K562 (cell line): Measurements from ENCODE around the gene DCTN1. TPM values are rescaled to one million over a fixed set of nuclear protein-coding genes. Genes with fewer than 3 reads are reported as not detected.

Source experiments
- ATAC-seq: fragments of 200-7000 bp; cut with Tn5 transposase; 3 replicates; pipeline ENCODE4 v1.9.1; 2020; ENCODE audit warnings: moderate library complexity
- BruUV-seq: library from RNA; stranded (reverse); fragments of 400-500 nt; replicated peaks from 2 replicates; lab custom pipeline; 2021; lab: Mats Ljungman, UMichigan
- CTCF ChIA-PET: fragments of 300-600 bp; formaldehyde crosslinking; extraction: SDS; loops from one replicate; lab custom pipeline; 2021; ENCODE audit warnings: low intra/inter-chr PET ratio; lab: Yijun Ruan, JAX
- POLR2A ChIA-PET: fragments of 300-600, 350-650 bp; sonication (Branson Sonifier 250); formaldehyde crosslinking; extraction: SDS; loops from one replicate; lab custom pipeline; 2021; ENCODE audit warnings: antibody characterized with exemption, inconsistent platforms; lab: Yijun Ruan, JAX
- DNase-seq, 4 experiments: peaks; one replicate each; pipeline versions ENCODE4 v3.0.0 to v3.0.0-alpha.2; 2011 to 2018; ENCODE audit warnings: low spot score in 3 of 4, mixed read lengths in 3 of 4; ENCODE audit errors: extremely low read depth in 1 of 4
- FAIRE-seq: peaks from 2 replicates; lab custom pipeline; 2011; peaks lifted over from hg19 to GRCh38; lab: Jason Lieb, UNC
- H2AFZ ChIP-seq: 2 replicates; pipeline ENCODE4 v1.6.0; 2011; ENCODE audit warnings: low read depth, low read length, control low read depth, inconsistent platforms
- H3K27ac ChIP-seq: fragments of 200-600 bp; 3 replicates; pipeline ENCODE4 v1.8.0; 2011; ENCODE audit warnings: low read depth, mild to moderate bottlenecking, control low read depth, inconsistent platforms, low read length, moderate library complexity, mixed read lengths; ENCODE audit errors: extremely low read depth
- H3K27me3 ChIP-seq, 2 experiments: fragments of 300-600 bp in 1 of 2; 2 replicates in 1 of 2; 3 replicates in 1 of 2; pipeline versions ENCODE4 v1.6.0 to v1.8.0; 2011; ENCODE audit warnings: inconsistent platforms in 2 of 2, low read length in 2 of 2, mild to moderate bottlenecking in 1 of 2, mixed read lengths in 1 of 2, moderate library complexity in 1 of 2; ENCODE audit not compliant: control insufficient read depth in 2 of 2, insufficient read depth in 2 of 2
- H3K36me3 ChIP-seq: fragments of 300-600 bp; 3 replicates; pipeline ENCODE4 v1.8.0; 2011; ENCODE audit warnings: mild to moderate bottlenecking, low read length, inconsistent platforms; ENCODE audit not compliant: control insufficient read depth, insufficient read depth
- H3K4me1 ChIP-seq, 2 experiments: fragments of 200-600 bp in 1 of 2; replicated peaks in 1 of 2; 2 replicates in 1 of 2; 3 replicates in 1 of 2; pipeline versions ENCODE4 v1.5.1 to v1.8.0; 2011; ENCODE audit warnings: inconsistent platforms in 2 of 2, low read length in 2 of 2, mild to moderate bottlenecking in 1 of 2, mixed read lengths in 1 of 2, moderate library complexity in 1 of 2; ENCODE audit not compliant: control insufficient read depth in 2 of 2, insufficient read depth in 2 of 2
- H3K4me2 ChIP-seq: 2 replicates; pipeline ENCODE4 v1.6.1; 2011; ENCODE audit warnings: low read length, control low read depth, inconsistent platforms, mixed read lengths; ENCODE audit not compliant: insufficient read depth
- H3K4me3 ChIP-seq: fragments of 200-600 bp; sonication (generic), shearing (Covaris generic); 2 replicates; pipeline ENCODE4 v1.5.1; 2016; ENCODE audit warnings: control low read depth, inconsistent platforms
- H3K79me2 ChIP-seq: fragments of 200-600 bp; 3 replicates; pipeline ENCODE4 v1.8.0; 2011; ENCODE audit warnings: low read length, inconsistent platforms; ENCODE audit not compliant: control insufficient read depth, insufficient read depth
- H3K9ac ChIP-seq, 2 experiments: 2 replicates each; pipeline versions ENCODE4 v1.6.0 to v1.6.1; 2011; ENCODE audit warnings: low read depth in 2 of 2, low read length in 2 of 2, control low read depth in 1 of 2, inconsistent platforms in 1 of 2, mild to moderate bottlenecking in 1 of 2, mixed read lengths in 1 of 2; ENCODE audit not compliant: insufficient read depth in 1 of 2
- H3K9me1 ChIP-seq: one replicate; pipeline ENCODE4 v1.6.0; 2011; ENCODE audit warnings: inconsistent platforms, mild to moderate bottlenecking, low read length, moderate library complexity; ENCODE audit not compliant: control insufficient read depth, insufficient read depth
- H3K9me3 ChIP-seq: replicated peaks from 2 replicates; pipeline ENCODE4 v1.5.1; 2011; ENCODE audit warnings: low read depth, low read length, inconsistent platforms; ENCODE audit not compliant: control insufficient read depth, insufficient read depth
- H4K20me1 ChIP-seq: replicated peaks from 2 replicates; pipeline ENCODE4 v1.6.1; 2011; ENCODE audit warnings: low read length, inconsistent platforms, mixed read lengths; ENCODE audit not compliant: control insufficient read depth, insufficient read depth
- RAD21 ChIP-seq, 2 experiments: fragments of 250-450 bp in 1 of 2; fragments of 450-650 bp in 1 of 2; sonication (Bioruptor Pico) in 1 of 2; formaldehyde crosslinking in 1 of 2; IDR thresholded peaks in 1 of 2; conservative IDR thresholded peaks in 1 of 2; 2 replicates each; pipeline versions ENCODE4 v1.4.0 to v1.8.0; 2020 to 2022; ENCODE audit warnings: mild to moderate bottlenecking in 2 of 2, moderate library complexity in 1 of 2
- SMAD3 ChIP-seq: fragments of 450-650 bp; formaldehyde crosslinking; conservative IDR thresholded peaks from 2 replicates; pipeline ENCODE4 v1.4.0; 2020; ENCODE audit warnings: mild to moderate bottlenecking
- STAT5A ChIP-seq: IDR thresholded peaks from 2 replicates; pipeline ENCODE4 v1.6.1; 2012; ENCODE audit warnings: low read length, inconsistent platforms, borderline replicate concordance
- ZNF24 ChIP-seq: fragments of 450-650 bp; IDR thresholded peaks from 2 replicates; pipeline ENCODE4 v1.6.1; 2016
- WGBS: fragments of 100-300 bp; shearing (Covaris generic); methylation state at CpG from one replicate; pipeline ENCODE4 v1.1.6; 2016; ENCODE audit warnings: low coverage, mixed read lengths; ENCODE audit not compliant: insufficient coverage; ENCODE audit errors: missing lambda C conversion rate; 5-methylcytosine and 5-hydroxymethylcytosine counted together
- in situ Hi-C: fragments of 300-500 bp; cut with MboI; formaldehyde crosslinking; loops from 4 replicates; pipeline ENCODE4 v1.15.0; 2018; ENCODE audit warnings: inconsistent platforms, mixed read lengths
- intact Hi-C: fragments of 100-400 bp; cut with micrococcal nuclease; formaldehyde crosslinking; loops from 2 replicates; pipeline ENCODE4 v1.14.2; 2022
- polyA plus RNA-seq, 8 experiments: library from polyadenylated mRNA; depleted of rRNA in 4 of 8; stranded (reverse) in 5 of 8; unstranded in 3 of 8; fragments of >200 nt; fragmentation: Nextera tagmentation in 2 of 8; fragmentation: Illumina TruSeq in 1 of 8; extraction: Ambion mirVana in 2 of 8; extraction: Trizol in 1 of 8; gene quantifications; 2 replicates each; pipeline versions ENCODE4 v1.2.1 to v1.2.3, GENCODE V29; 2011 to 2014; ENCODE audit warnings: inconsistent platforms in 1 of 8, missing spikeins in 1 of 8
- total RNA-seq, 7 experiments: library from RNA; depleted of rRNA in 6 of 7; stranded (reverse); fragments of >200 nt in 6 of 7; fragmentation: Illumina TruSeq in 2 of 7; extraction: Trizol in 2 of 7; gene quantifications; 2 replicates each; pipeline versions ENCODE4 v1.2.1 to v1.2.3, GENCODE V29; 2011 to 2021; ENCODE audit warnings: low replicate concordance in 1 of 7
- TF ChIP-seq, protein P1 (sequence below): fragments of 200-800 bp; sonication (Bioruptor generic); IDR thresholded peaks from 2 replicates; pipeline ENCODE4 v1.6.1; 2017; ENCODE audit warnings: missing genetic modification characterization, missing compliant biosample characterization
- TF ChIP-seq, protein P2 (sequence below): fragments of 450-650 bp; formaldehyde crosslinking; IDR thresholded peaks from 2 replicates; pipeline ENCODE4 v1.4.0; 2020; ENCODE audit warnings: mild to moderate bottlenecking, moderate library complexity
- TF ChIP-seq, protein P3 (sequence below): fragments of 250-450 bp; sonication (Bioruptor Pico); IDR thresholded peaks from 2 replicates; pipeline ENCODE4 v1.9.0; 2021; ENCODE audit warnings: mild to moderate bottlenecking, inconsistent platforms
- TF ChIP-seq, protein P4 (sequence below): fragments of 250-450 bp; sonication (Bioruptor Pico); IDR thresholded peaks from 2 replicates; pipeline ENCODE4 v1.5.0; 2022; ENCODE audit warnings: mild to moderate bottlenecking

Gene DCTN1
- total and polyA plus RNA-seq, 9 of the 15 experiments (the other 6 are each of a cell fraction or from before 2014, with no cell fraction given), result 23.9 to 71.7 (median 45.0) TPM

DNA sequence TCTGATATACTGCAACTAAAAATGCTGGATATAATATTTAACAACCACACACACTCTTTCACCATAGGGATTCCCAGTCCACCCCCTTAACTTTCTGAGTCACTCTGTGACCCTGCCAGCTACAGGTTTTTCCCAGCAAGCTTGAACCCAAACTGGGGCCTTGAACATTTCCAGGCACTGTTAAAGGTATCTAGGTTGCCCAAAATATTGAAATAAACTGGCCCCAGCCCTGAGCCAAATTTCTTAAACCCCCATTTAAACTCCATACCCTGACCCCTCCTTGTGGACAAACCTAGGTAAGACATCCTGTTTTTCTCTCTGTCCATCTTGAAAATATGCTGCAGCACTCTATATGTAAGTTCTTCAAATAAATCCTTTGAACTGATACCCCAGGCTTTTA lies 19.7 kb upstream of the DCTN1 start (continued):
- TF ChIP-seq, protein P1, sequence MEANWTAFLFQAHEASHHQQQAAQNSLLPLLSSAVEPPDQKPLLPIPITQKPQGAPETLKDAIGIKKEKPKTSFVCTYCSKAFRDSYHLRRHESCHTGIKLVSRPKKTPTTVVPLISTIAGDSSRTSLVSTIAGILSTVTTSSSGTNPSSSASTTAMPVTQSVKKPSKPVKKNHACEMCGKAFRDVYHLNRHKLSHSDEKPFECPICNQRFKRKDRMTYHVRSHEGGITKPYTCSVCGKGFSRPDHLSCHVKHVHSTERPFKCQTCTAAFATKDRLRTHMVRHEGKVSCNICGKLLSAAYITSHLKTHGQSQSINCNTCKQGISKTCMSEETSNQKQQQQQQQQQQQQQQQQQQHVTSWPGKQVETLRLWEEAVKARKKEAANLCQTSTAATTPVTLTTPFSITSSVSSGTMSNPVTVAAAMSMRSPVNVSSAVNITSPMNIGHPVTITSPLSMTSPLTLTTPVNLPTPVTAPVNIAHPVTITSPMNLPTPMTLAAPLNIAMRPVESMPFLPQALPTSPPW (CRISPR knock-in tag), result no peak
- 0 out of 2 replicates have a peak, but pooled peaks have one; percentile 15 for TF ChIP-seq SMAD3 (CRISPR knock-in tag)
- TF ChIP-seq RAD21 (CRISPR knock-in tag; conservative IDR thresholded peaks at IDR 0.05 in 1 of 2, IDR thresholded peaks at IDR 0.05 in 1 of 2), result peak; percentile 61 to 78
- TF ChIP-seq STAT5A, result no peak
- TF ChIP-seq, protein P2, sequence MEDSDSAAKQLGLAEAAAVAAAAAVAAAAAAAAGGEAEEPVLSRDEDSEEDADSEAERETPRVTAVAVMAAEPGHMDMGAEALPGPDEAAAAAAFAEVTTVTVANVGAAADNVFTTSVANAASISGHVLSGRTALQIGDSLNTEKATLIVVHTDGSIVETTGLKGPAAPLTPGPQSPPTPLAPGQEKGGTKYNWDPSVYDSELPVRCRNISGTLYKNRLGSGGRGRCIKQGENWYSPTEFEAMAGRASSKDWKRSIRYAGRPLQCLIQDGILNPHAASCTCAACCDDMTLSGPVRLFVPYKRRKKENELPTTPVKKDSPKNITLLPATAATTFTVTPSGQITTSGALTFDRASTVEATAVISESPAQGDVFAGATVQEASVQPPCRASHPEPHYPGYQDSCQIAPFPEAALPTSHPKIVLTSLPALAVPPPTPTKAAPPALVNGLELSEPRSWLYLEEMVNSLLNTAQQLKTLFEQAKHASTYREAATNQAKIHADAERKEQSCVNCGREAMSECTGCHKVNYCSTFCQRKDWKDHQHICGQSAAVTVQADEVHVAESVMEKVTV (CRISPR knock-in tag), result 0 out of 2 replicates have a peak, but pooled peaks have one; percentile 14

DNA sequence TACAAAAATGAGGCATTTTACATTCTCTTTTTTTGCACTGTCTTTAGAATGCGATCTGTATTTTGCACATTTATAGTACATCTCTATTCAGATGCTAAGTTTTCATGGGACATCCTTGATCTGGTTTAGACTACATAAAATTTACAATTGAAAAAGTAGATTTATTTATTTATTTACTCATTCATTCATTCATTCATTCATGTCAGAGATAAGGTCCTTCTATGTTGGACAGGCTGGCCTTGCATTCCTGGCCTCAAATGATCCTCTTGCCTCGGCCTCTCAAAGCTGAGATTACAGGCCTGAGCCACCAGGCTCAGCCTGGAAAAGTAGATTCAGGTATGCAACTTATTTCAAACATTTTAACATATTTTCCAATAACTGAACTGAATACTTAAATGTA lies 16.0 kb upstream of the DCTN1 start:
- no peaks in the 10 kb centered on the region for H4K20me1 ChIP-seq
- in situ Hi-C loops (no loop called here), intact Hi-C loops (loop anchor here (5.0 to 10.0 kb wide), 2 partner anchors 76 to 571 kb away; partner anchors contain the start of genes MRPL53 and STAMBP)
- TF ChIP-seq, protein P3, sequence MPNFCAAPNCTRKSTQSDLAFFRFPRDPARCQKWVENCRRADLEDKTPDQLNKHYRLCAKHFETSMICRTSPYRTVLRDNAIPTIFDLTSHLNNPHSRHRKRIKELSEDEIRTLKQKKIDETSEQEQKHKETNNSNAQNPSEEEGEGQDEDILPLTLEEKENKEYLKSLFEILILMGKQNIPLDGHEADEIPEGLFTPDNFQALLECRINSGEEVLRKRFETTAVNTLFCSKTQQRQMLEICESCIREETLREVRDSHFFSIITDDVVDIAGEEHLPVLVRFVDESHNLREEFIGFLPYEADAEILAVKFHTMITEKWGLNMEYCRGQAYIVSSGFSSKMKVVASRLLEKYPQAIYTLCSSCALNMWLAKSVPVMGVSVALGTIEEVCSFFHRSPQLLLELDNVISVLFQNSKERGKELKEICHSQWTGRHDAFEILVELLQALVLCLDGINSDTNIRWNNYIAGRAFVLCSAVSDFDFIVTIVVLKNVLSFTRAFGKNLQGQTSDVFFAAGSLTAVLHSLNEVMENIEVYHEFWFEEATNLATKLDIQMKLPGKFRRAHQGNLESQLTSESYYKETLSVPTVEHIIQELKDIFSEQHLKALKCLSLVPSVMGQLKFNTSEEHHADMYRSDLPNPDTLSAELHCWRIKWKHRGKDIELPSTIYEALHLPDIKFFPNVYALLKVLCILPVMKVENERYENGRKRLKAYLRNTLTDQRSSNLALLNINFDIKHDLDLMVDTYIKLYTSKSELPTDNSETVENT (CRISPR knock-in tag), result no peak
- TF ChIP-seq ZNF24, result peak; percentile 68
- TF ChIP-seq, protein P4, sequence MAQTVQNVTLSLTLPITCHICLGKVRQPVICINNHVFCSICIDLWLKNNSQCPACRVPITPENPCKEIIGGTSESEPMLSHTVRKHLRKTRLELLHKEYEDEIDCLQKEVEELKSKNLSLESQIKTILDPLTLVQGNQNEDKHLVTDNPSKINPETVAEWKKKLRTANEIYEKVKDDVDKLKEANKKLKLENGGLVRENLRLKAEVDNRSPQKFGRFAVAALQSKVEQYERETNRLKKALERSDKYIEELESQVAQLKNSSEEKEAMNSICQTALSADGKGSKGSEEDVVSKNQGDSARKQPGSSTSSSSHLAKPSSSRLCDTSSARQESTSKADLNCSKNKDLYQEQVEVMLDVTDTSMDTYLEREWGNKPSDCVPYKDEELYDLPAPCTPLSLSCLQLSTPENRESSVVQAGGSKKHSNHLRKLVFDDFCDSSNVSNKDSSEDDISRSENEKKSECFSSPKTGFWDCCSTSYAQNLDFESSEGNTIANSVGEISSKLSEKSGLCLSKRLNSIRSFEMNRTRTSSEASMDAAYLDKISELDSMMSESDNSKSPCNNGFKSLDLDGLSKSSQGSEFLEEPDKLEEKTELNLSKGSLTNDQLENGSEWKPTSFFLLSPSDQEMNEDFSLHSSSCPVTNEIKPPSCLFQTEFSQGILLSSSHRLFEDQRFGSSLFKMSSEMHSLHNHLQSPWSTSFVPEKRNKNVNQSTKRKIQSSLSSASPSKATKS (CRISPR knock-in tag), result no peak
- peaks cover 3 to 4% of the 10 kb centered on the region in 2 experiments; a peak in 3 of 5 replicates for H3K4me1 ChIP-seq
- no peak overlapping the region for H2AFZ ChIP-seq
- ChIA-PET CTCF (no interaction called here), POLR2A (no interaction called here)
- FAIRE-seq (no peak), DNase-seq (no peak), ATAC-seq (no peak)
- no peak overlapping the region for H3K4me3 ChIP-seq
- peaks cover 5% of the 10 kb centered on the region; the same call in 2 of the 3 replicates for H3K79me2 ChIP-seq
- no peak overlapping the region for H3K27ac ChIP-seq
- H3K9ac ChIP-seq, result no peak overlapping the region
- H3K9me3 ChIP-seq, result no peaks in the 10 kb centered on the region
- no peaks in the 10 kb centered on the region for H3K36me3 ChIP-seq
- no TSS peak for BruUV-seq
- no peaks in the 10 kb centered on the region for H3K27me3 ChIP-seq
- no peak overlapping the region for H3K4me2 ChIP-seq
- no peaks in the 10 kb centered on the region for H3K9me1 ChIP-seq
- 52% methylated on average over 2 of the region's 2 CpGs for WGBS
